Fibroblast of mammary gland (primary cell): ENCODE results near the gene DCC.

Source experiments
- DNase-seq: peaks from one replicate; pipeline ENCODE4 v3.0.0-alpha.2; 2010; ENCODE audit warnings: low read depth
- H3K4me3 ChIP-seq: 2 replicates; pipeline ENCODE4 v1.5.1; 2011; ENCODE audit warnings: low read depth, mild to moderate bottlenecking, low read length, moderate library complexity; ENCODE audit not compliant: control insufficient read depth
- CTCF ChIP-seq: conservative IDR thresholded peaks from 2 replicates; pipeline ENCODE4 v1.5.1; 2011; ENCODE audit warnings: low read depth, low read length, inconsistent platforms; ENCODE audit not compliant: control insufficient read depth, insufficient read depth

DCC gene

GRCh38 chr18:52869942-52870907, 530.2 kb downstream of the DCC start:
- H3K4me3 ChIP-seq, result no peak overlapping the region
- no peak for DNase-seq
- no peak for TF ChIP-seq CTCF

DNA sequence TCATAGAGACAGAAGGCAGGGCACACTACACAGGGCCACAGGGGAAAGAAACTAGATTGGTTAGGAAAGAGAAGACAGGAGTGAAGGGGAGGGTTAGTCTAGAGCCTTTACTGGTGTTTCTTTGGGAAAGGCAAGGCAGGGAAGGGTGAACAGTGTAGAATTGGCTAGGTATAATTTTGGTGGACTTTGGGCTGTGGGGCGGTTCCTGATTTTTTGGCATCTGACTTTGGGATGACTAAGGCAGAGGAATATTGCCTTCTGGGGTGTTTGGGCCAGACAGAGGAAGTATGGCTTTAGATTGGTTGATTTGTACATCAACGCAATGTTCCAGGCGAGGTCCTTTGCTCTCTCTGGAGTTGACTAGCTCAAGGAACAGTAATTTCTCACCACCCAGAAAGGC, 534.8 kb downstream of the DCC start:
- no peak for TF ChIP-seq CTCF
- no peak overlapping the region for H3K4me3 ChIP-seq
- DNase-seq, result no peak

DNA sequence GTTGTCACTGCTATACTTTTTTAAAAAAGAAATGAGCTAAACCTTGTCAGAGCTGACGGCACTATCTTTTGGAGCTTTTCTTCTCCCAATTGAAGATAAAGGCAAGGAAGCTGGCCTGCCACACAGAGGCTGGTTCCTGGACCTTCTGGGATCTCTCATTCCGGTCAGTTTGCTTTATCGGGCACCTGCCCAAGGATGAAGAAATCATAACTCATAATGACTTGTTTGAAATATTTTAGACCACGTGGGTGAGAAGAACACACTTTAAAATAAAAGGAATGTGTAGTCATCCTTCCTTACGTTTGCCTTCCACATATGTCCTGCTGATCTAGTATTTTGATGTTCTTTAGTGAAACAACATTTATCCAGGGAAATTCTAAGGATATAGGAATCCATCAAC, 535.7 kb downstream of the DCC start:
- DNase-seq, result no peak
- TF ChIP-seq CTCF, result no peak
- no peak overlapping the region for H3K4me3 ChIP-seq

GRCh38 chr18:52888014-52888413, 548.0 kb downstream of the DCC start:
- H3K4me3 ChIP-seq, result no peak overlapping the region
- no peak for DNase-seq
- TF ChIP-seq CTCF, result no peak

DNA sequence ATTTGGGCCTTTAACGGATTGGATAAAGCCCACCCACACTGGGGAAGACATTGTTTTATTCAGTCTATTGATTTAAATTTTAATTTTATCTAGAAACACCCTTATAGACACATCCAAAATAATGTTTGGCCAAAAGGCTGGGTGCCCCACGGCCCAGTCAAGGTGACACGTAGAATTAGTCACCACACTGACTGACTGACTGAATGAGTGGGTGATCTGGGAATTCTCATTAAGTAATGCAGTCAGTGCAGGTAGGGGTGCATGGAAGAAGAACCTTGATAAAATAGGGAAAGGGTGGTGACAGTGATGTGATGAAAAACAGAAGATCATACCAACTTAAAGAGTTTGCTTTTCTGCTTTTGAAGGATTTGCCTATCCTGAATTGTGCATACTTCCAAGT, 554.8 kb downstream of the DCC start:
- TF ChIP-seq CTCF, result no peak
- no peak overlapping the region for H3K4me3 ChIP-seq
- no peak for DNase-seq

DNA sequence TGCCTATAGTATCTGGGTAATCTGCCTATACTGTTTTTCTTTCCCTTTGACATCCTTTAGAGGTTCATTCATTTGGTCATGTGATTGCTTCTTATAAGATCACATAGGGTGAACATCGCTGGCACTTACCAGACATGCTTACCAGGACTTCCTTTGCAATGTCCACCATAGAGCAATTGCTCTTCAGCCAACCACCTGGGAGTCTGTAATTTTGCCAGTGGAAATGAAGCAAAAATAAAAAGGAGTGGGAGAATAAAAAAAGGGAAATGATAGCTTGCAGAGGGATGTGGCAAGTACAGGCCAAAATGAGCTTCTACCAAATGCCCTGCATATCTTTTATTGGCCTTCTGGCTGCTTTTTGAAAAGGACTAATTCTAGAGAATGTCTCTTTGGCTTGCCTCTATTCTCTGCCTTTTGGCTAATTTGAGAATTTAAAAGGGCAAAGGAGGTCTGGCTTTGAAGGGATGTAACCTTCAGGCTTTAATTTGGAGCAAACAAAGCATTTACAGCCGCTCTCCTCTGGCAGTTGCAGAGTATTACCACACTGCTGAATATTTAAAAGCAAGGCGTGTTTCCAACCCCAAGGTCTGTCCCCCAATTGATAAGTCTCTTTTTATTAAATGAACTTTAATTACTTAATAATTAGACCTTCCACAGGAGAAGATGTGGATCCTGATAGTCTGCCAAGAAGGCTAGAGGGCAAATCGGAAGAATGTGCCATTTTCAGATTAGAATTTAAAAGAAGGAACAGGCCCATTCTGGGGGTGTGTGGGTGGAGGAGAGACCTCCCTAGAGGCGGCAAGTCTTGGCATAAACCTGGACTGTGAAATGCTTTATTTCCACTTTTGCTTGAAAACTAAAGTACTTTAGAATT, 557.9 kb downstream of the DCC start:
- TF ChIP-seq CTCF, result no peak
- no peak overlapping the region for H3K4me3 ChIP-seq
- no peak for DNase-seq
